Activated CD4-positive, alpha-beta memory T cell treated with anti-CD3 and anti-CD28 coated beads for 36 hours (primary cell): ENCODE data around the gene RABL2A. TPM values are rescaled to one million over a fixed set of nuclear protein-coding genes. Genes with fewer than 3 reads are reported as not detected.
"Not testable (repeated sequence)": the region's sequence is repeated elsewhere in the genome, so short reads cannot be mapped to it uniquely, and the experiment has no call there.

Source experiments
- CTCF ChIA-PET: fragments of 350-600 bp; sonication (Branson Sonifier 250); formaldehyde crosslinking; loops from one replicate; lab custom pipeline; 2021; ENCODE audit warnings: antibody characterized with exemption, inconsistent platforms; lab: Charles Lee
- POLR2A ChIA-PET: fragments of 350-600 bp; sonication (Branson Sonifier 250); formaldehyde crosslinking; loops from one replicate; lab custom pipeline; 2021; ENCODE audit warnings: antibody characterized with exemption; lab: Charles Lee
- DNase-seq: peaks from one replicate; pipeline ENCODE4 v3.0.0-alpha.2; 2020
- H3K27ac Mint-ChIP-seq: one replicate; pipeline ENCODE4 v1.8.0; 2021; ENCODE audit warnings: mixed read lengths
- H3K27me3 Mint-ChIP-seq: one replicate; pipeline ENCODE4 v1.8.0; 2021; ENCODE audit warnings: mixed read lengths
- H3K36me3 Mint-ChIP-seq: one replicate; pipeline ENCODE4 v1.8.0; 2021; ENCODE audit warnings: mixed read lengths
- H3K4me1 Mint-ChIP-seq: one replicate; pipeline ENCODE4 v1.8.0; 2021; ENCODE audit warnings: low read depth, mixed read lengths
- H3K4me3 Mint-ChIP-seq: one replicate; pipeline ENCODE4 v1.8.0; 2021; ENCODE audit warnings: mild to moderate bottlenecking, mixed read lengths
- H3K9me3 Mint-ChIP-seq: one replicate; pipeline ENCODE4 v1.8.0; 2021; ENCODE audit warnings: mixed read lengths
- intact Hi-C: fragments of 100-400 bp; cut with micrococcal nuclease; formaldehyde crosslinking; loops from one replicate; pipeline ENCODE4 v1.15.1; 2023
- total RNA-seq, 2 experiments: library from RNA; stranded (reverse); gene quantifications; one replicate each; pipeline ENCODE4 v1.2.3, GENCODE V29; 2021

RABL2A gene
- total RNA-seq, 2 experiments from 2014 or later = 13.0 to 14.7 TPM

DNA sequence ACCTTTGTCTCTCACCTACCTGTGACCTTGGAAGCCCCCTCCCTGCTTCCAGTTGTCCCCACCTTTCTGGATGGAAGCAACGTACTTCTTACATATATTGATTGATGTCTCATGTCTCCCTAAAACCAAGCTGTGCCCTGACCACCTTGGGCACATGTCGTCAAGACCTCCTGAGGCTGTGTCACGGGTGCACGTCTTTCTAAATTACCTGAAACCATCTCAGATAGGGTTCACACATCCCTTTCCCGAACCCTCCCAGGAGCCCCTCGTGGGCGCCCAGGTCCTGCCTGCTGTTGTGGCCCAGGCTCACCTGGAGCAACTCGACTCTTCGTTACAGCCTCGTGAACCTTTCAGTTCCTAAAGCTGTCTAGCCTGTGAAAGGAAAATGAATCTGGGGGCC is 1.2 kb upstream of the RABL2A start:
- CTCF ChIA-PET, intact Hi-C loops, POLR2A ChIA-PET, DNase-seq, H3K9me3 Mint-ChIP-seq, H3K27ac Mint-ChIP-seq, H3K36me3 Mint-ChIP-seq, H3K27me3 Mint-ChIP-seq: not testable (repeated sequence)
- H3K4me3 Mint-ChIP-seq = peak overlapping the region; percentile 32
- peaks cover 15% of the 10 kb centered on the region for H3K4me1 Mint-ChIP-seq

DNA sequence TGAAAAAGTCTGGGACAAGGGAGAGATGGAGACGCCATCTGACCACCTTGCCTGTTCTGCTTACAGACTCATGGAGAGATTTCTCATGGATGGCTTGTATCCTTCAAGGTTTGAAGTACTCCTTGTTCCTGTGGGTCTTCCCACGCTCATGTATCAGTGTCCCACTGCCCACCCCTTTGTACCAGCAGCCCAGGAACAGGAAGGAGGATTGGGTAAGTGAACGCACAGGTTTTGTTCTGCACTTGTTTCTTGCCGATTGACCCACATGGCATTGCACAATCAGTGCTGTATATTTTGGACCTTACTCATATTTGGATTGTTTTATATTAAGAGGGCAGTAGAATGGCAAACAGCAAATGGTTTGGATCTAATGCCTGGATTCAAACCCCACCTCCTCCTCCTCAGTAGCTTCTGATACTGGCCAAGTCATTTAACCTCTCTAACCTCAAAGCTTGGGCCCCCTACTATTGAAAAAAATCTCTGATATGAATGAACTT is 5.8 kb downstream of the RABL2A start:
- H3K4me1 Mint-ChIP-seq, POLR2A ChIA-PET, DNase-seq, H3K27ac Mint-ChIP-seq, H3K36me3 Mint-ChIP-seq, intact Hi-C loops, H3K27me3 Mint-ChIP-seq, CTCF ChIA-PET, H3K4me3 Mint-ChIP-seq, H3K9me3 Mint-ChIP-seq: not testable (repeated sequence)

DNA sequence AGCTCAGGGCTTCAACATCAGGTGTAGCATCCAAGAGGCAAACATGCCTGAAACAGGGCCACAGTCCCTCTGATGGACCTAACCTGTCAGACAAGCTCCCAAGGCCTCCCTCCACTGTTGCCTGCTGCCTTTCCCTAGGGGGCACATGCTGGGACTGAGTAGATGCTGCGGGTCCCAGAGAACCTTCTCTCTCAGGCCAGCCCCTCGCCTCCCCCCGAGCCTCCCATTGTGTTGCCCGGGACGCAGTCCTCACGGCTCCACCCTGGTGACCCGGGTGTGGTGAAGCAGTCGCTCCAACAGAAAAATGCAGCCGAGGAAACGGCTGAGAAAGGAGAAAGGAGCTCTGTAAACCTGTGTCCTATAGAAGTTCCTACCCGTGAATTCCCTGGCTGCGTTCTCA is 8.3 kb downstream of the RABL2A start:
- CTCF ChIA-PET, H3K4me1 Mint-ChIP-seq, intact Hi-C loops, H3K9me3 Mint-ChIP-seq, H3K4me3 Mint-ChIP-seq, H3K36me3 Mint-ChIP-seq, POLR2A ChIA-PET, H3K27ac Mint-ChIP-seq, H3K27me3 Mint-ChIP-seq, DNase-seq: not testable (repeated sequence)

DNA sequence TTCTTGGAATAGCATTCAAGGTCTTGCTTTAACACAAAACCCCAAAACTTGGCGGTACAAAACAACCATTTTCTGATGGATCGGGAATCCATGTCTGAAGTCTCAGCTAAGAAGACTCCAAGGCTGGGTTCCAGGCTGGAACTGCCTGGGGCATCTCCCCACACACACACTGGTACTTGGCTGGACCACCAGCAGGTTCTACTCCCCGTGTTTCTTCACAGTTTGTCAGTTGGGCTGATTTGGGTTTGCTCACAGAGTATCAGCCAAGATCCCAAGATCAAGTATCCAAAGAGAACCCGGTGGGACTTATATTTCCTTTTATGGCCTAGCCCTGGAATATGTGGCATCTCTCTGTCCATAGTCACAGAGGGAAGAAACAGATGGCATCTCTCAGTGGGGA is 9.2 kb downstream of the RABL2A start:
- intact Hi-C loops, H3K36me3 Mint-ChIP-seq, DNase-seq, H3K27ac Mint-ChIP-seq, H3K4me1 Mint-ChIP-seq, H3K4me3 Mint-ChIP-seq, H3K27me3 Mint-ChIP-seq, H3K9me3 Mint-ChIP-seq, POLR2A ChIA-PET, CTCF ChIA-PET: not testable (repeated sequence)

DNA sequence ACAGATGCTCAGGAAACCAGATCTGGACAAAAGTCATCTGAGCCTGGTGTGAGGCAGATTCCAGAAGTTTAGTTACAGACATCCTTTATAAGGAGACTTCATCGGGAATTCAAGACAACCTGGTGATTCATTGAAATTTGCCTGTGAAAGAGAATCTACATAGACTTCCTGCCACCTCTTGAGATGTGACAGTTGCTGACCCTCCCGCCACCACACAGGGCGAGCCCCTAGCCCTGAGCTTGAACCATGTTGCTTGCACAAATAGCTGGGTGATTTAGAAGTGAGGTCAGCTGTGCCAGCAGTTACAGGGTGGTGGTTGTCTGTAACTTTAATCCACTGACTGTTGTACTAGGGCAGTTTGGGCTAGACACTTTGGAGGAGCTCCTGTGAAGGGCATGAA is 11.0 kb downstream of the RABL2A start:
- DNase-seq, H3K36me3 Mint-ChIP-seq, H3K27ac Mint-ChIP-seq, H3K4me1 Mint-ChIP-seq, CTCF ChIA-PET, H3K4me3 Mint-ChIP-seq, H3K9me3 Mint-ChIP-seq, H3K27me3 Mint-ChIP-seq, intact Hi-C loops, POLR2A ChIA-PET: not testable (repeated sequence)

DNA sequence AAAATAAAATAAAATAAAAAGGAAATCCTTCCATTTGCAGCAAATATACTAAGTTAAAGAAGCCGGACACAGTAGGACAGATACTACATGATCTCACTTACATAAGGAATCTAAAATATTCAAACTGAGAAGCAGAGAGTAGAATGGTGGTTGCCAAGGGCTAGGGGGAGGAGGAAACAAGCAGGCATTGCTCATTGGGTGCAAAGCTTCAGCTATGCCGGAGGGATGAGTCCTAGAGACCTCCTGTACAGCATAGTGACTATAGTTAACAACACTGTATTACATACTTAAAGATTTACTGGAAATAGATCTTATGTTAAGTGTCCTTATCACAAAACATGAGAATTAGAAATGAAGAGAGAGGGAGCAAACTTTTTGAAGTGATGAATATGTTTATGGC is 19.2 kb downstream of the RABL2A start:
- H3K4me1 Mint-ChIP-seq, POLR2A ChIA-PET, H3K9me3 Mint-ChIP-seq, CTCF ChIA-PET, H3K27me3 Mint-ChIP-seq, H3K27ac Mint-ChIP-seq, H3K4me3 Mint-ChIP-seq, intact Hi-C loops, DNase-seq, H3K36me3 Mint-ChIP-seq: not testable (repeated sequence)

DNA sequence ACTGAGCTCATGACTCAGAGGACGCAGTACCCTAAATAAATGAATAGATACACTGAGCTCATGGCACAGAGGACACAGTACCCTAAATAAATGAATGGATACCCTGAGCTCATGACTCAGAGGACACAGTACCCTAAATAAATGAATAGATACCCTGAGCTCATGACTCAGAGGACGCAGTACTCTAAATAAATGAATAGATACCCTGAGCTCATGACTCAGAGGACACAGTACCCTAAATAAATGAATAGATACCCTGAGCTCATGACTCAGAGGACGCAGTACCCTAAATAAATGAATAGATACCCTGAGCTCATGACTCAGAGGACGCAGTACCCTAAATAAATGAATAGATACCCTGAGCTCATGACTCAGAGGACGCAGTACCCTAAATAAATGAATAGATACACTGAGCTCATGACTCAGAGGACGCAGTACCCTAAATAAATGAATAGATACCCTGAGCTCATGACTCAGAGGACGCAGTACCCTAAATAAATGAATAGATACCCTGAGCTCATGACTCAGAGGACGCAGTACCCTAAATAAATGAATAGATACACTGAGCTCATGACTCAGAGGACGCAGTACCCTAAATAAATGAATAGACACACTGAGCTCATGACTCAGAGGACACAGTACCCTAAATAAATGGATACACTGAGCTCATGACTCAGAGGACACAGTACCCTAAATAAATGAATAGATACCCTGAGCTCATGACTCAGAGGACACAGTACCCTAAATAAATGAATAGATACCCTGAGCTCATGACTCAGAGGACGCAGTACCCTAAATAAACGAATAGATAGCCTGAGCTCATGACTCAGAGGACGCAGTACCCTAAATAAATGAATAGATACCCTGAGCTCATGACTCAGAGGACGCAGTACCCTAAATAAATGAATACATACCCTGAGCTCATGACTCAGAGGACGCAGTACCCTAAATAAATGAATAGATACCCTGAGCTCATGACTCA is 24.1 kb downstream of the RABL2A start:
- CTCF ChIA-PET = interaction anchor here (0.8 kb wide), 1 partner anchor 50 kb away, joined by 3 read pairs; no protein-coding TSS in a partner anchor

DNA sequence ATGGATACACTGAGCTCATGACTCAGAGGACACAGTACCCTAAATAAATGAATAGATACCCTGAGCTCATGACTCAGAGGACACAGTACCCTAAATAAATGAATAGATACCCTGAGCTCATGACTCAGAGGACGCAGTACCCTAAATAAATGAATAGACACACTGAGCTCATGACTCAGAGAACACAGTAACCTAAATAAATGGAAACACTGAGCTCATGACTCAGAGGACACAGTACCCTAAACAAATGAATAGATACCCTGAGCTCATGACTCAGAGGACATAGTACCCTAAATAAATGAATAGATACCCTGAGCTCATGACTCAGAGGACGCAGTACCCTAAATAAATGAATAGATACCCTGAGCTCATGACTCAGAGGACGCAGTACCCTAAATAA is 25.5 kb downstream of the RABL2A start:
- H3K27ac Mint-ChIP-seq, H3K4me1 Mint-ChIP-seq, CTCF ChIA-PET, H3K9me3 Mint-ChIP-seq, POLR2A ChIA-PET, DNase-seq, intact Hi-C loops, H3K4me3 Mint-ChIP-seq, H3K27me3 Mint-ChIP-seq, H3K36me3 Mint-ChIP-seq: not testable (repeated sequence)

More for the DNA sequence above, 24.1 kb downstream of the RABL2A start:
- H3K36me3 Mint-ChIP-seq, DNase-seq, H3K27me3 Mint-ChIP-seq, H3K9me3 Mint-ChIP-seq, intact Hi-C loops, H3K4me3 Mint-ChIP-seq, POLR2A ChIA-PET, H3K4me1 Mint-ChIP-seq, H3K27ac Mint-ChIP-seq: not testable (repeated sequence)

DNA sequence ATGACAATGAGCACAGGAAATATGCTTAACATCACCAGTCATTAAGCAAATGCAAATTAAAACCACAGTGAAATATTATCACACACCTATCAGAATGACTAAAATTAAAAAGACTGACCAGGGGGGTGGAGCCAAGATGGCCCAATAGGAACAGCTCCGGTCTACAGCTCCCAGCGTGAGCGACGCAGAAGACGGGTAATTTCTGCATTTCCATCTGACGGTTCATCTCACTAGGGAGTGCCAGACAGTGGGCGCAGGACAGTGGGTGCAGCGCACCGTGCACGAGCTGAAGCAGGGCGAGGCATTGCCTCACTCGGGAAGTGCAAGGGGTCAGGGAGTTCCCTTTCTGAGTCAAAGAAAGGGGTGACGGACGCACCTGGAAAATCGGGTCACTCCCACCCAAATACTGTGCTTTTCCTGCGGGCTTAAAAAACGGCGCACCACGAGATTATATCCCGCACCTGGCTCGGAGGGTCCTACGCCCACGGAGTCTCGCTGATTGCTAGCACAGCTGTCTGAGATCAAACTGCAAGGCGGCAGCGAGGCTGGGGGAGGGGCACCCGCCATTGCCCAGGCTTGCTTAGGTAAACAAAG is 29.1 kb downstream of the RABL2A start:
- H3K4me1 Mint-ChIP-seq, H3K27ac Mint-ChIP-seq, H3K36me3 Mint-ChIP-seq, H3K27me3 Mint-ChIP-seq, H3K9me3 Mint-ChIP-seq, POLR2A ChIA-PET, intact Hi-C loops, DNase-seq: not testable (repeated sequence)
- CTCF ChIA-PET = interaction anchor here (0.7 kb wide), 1 partner anchor 45 kb away, joined by 3 read pairs; no protein-coding TSS in a partner anchor
- peak overlapping the region; percentile 52 for H3K4me3 Mint-ChIP-seq

DNA sequence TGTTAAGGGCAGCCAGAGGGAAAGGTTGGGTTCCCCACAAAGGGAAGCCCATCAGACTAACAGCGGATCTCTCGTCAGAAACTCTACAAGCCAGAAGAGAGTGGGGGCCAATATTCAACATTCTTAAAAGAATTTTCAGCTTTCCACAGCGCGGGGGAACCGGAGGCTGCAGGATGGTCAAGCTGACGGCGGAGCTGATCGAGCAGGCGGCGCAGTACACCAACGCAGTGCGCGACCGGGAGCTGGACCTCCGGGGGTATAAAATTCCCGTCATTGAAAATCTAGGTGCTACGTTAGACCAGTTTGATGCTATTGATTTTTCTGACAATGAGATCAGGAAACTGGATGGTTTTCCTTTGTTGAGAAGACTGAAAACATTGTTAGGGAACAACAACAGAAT is 30.7 kb downstream of the RABL2A start:
- CTCF ChIA-PET = not testable (repeated sequence)

DNA sequence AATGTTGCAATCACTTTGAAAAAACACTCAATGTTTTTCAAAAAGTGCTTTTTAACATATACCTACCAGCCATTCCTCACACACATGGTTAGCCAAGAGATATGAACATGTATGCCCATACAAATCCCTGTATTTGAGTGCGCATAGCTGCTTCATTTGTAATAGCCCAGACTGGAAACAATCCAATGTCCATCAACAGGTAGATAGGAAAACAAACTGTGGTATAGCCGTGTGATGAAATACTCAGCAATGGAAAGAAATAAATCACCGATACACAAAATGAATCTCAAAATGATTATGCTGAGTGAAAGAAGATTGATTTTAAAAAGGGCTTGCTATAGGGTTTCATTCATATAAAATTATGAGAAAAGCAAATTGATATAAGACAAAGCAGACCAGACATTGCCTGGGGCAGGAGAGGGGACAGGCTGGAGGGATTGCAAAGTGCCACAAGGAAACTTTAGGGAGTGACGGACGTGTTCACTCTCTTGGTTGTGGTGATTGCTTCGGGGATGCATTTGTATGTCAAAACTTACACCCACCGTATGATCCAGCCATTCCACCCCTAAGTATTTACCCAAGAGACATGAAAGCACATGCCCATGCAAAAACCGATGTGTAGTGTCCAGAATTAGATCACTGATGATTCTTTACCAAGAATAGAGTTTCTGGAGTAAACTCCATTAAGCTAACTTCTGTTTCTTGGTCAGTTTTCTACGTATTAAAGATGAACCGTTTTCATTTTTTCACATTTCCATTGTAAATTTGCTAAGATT is 36.4 kb downstream of the RABL2A start:
- POLR2A ChIA-PET, DNase-seq, H3K27ac Mint-ChIP-seq, H3K9me3 Mint-ChIP-seq, intact Hi-C loops, H3K36me3 Mint-ChIP-seq, H3K4me3 Mint-ChIP-seq, H3K27me3 Mint-ChIP-seq, CTCF ChIA-PET, H3K4me1 Mint-ChIP-seq: not testable (repeated sequence)

More for the DNA sequence above, 30.7 kb downstream of the RABL2A start:
- H3K27ac Mint-ChIP-seq, H3K4me1 Mint-ChIP-seq, H3K9me3 Mint-ChIP-seq, DNase-seq, H3K4me3 Mint-ChIP-seq, intact Hi-C loops, H3K36me3 Mint-ChIP-seq, H3K27me3 Mint-ChIP-seq, POLR2A ChIA-PET: not testable (repeated sequence)
